Fibroblast of lung (primary cell): Measurements from ENCODE around the gene LECT2.

Experiments
- CTCF ChIP-seq, 2 donors: IDR thresholded peaks in 1 of 2; conservative IDR thresholded peaks in 1 of 2; 1 replicate in 1 of 2; 2 replicates in 1 of 2; pipeline ENCODE4 v1.5.1; 2011 to 2012; ENCODE audit warnings: low read length in 2 of 2, control low read depth in 1 of 2, inconsistent platforms in 1 of 2, low read depth in 1 of 2, mild to moderate bottlenecking in 1 of 2
- EZH2 ChIP-seq: IDR thresholded peaks from 2 replicates; pipeline ENCODE4 v1.5.1; 2012; ENCODE audit warnings: low read length, control low read depth, mild to moderate bottlenecking; ENCODE audit errors: missing control alignments

- TF ChIP-seq CTCF (conservative IDR thresholded peaks at IDR 0.05 in 1 of 2, IDR thresholded peaks at IDR 0.05 in 1 of 2; ENCODE audit: low read depth in 1 of 2, low read length in 2 of 2) (no peak), EZH2 (no peak)
Observed at GRCh38 chr5:135921388-135921787, 33.4 kb downstream of the LECT2 start.
